ENCODE data around the gene SIGLECL1. TPM values are rescaled to one million over a fixed set of nuclear protein-coding genes. Genes with fewer than 3 reads are reported as not detected.

Gene SIGLECL1
- not detected in 2 replicates for total RNA-seq

DNA sequence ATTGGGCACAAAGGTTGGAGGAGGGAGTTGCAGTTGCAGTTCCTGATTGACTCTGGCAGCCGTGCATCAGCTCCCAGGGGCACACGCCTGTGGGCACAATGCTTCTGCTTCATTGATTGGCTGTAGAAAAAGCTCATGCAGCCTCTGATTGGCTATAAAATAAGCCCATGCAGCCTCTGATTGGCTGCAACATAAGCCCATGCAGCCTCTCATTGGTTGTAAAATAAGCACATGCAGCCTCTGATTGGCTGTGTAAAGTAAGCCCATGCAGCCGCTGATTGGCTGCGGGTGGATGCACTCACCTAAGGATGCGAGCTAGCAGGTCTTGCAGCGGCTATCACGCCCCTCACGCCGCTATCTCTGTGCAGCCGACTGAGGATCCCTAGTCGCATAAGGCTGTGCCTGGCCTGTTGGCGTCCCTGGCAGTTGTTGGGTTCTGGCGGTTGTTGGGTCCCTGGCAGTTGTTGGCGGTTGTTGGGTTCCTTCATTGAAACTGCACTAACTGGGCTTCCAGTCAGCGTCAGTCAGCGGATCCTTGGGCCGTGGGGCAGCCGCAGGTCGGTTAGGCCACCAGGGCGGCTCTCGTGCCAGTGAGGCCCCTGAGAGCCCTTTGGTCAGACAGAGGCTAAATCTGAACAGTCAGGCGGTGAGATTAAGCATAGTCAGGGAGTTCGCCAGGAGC is at the start of gene SIGLECL1:
TSS of gene SIGLECL1 (plus strand) at position 295 of the 682 bp plus-strand sequence. CDS start 12,993 bp downstream, outside the sequence.
- no peaks in the 10 kb centered on the region for H3K27me3 ChIP-seq (ENCODE audit: control insufficient read depth, insufficient read depth, low read length)

DNA sequence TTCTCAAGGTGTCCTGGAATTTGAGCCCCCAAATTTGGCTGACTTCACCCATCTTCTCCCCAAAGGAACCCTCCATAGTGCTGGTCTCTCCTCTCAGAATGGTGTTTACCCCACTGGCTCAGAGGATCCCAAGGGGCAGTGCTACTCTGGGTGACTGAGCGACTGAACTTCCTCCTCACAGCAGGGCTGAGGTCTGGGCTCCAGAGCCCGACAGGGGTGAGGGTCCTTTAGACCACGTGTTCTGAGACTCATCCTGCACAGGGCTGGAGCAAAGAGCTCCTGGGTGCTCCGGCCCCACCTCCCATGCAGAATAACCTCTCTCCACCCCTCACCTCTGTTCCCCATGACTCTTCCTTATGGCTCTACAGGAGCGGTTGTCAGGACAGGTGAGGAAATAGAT is 49.2 kb upstream of the SIGLECL1 start:
- TF ChIP-seq CTCF (IDR thresholded peaks at IDR 0.05; ENCODE audit: insufficient read depth, low read length, severe bottlenecking): no peak
- H3K4me3 ChIP-seq (ENCODE audit: low read depth, low read length): no peak overlapping the region
- no peak for FAIRE-seq
- no peaks in the 10 kb centered on the region for H3K27me3 ChIP-seq (ENCODE audit: control insufficient read depth, insufficient read depth, low read length)
- no peaks in the 10 kb centered on the region for H3K36me3 ChIP-seq (ENCODE audit: control insufficient read depth, insufficient read depth, low read length)
- DNase-seq (ENCODE audit: low read depth): no peak

More for the DNA sequence above, at the start of gene SIGLECL1:
- Histone ChIP-seq H3K36me3 (ENCODE audit: control insufficient read depth, insufficient read depth, low read length) (no peaks in the 10 kb centered on the region), H3K4me3 (ENCODE audit: low read depth, low read length) (no peak within 1 kb of the TSS)
- FAIRE-seq (no peak), DNase-seq (ENCODE audit: low read depth) (no peak)
- TF ChIP-seq CTCF (IDR thresholded peaks at IDR 0.05; ENCODE audit: insufficient read depth, low read length, severe bottlenecking): no peak

- no peaks in the 10 kb centered on the region for H3K27me3 ChIP-seq (ENCODE audit: control insufficient read depth, insufficient read depth, low read length)
- no peak for FAIRE-seq
- H3K36me3 ChIP-seq (ENCODE audit: control insufficient read depth, insufficient read depth, low read length): no peaks in the 10 kb centered on the region
- DNase-seq (ENCODE audit: low read depth): no peak
- H3K4me3 ChIP-seq (ENCODE audit: low read depth, low read length): no peak overlapping the region
- no peak for TF ChIP-seq CTCF (IDR thresholded peaks at IDR 0.05; ENCODE audit: insufficient read depth, low read length, severe bottlenecking)
Observed at GRCh38 chr19:51203916-51204315, 47.0 kb upstream of the SIGLECL1 start.

GRCh38 chr19:51204321-51204720 is 46.6 kb upstream of the SIGLECL1 start:
- H3K27me3 ChIP-seq (ENCODE audit: control insufficient read depth, insufficient read depth, low read length): no peaks in the 10 kb centered on the region
- FAIRE-seq: no peak
- H3K36me3 ChIP-seq (ENCODE audit: control insufficient read depth, insufficient read depth, low read length): no peaks in the 10 kb centered on the region

GRCh38 chr19:51207747-51208146 is 43.1 kb upstream of the SIGLECL1 start:
- FAIRE-seq: no peak

More at GRCh38 chr19:51204321-51204720, 46.6 kb upstream of the SIGLECL1 start:
- H3K4me3 ChIP-seq (ENCODE audit: low read depth, low read length): no peak overlapping the region
- TF ChIP-seq CTCF (IDR thresholded peaks at IDR 0.05; ENCODE audit: insufficient read depth, low read length, severe bottlenecking): no peak
- no peak for DNase-seq (ENCODE audit: low read depth)

More at GRCh38 chr19:51207747-51208146, 43.1 kb upstream of the SIGLECL1 start:
- no peak for DNase-seq (ENCODE audit: low read depth)
- Histone ChIP-seq H3K27me3 (ENCODE audit: control insufficient read depth, insufficient read depth, low read length) (no peaks in the 10 kb centered on the region), H3K36me3 (ENCODE audit: control insufficient read depth, insufficient read depth, low read length) (no peaks in the 10 kb centered on the region), H3K4me3 (ENCODE audit: low read depth, low read length) (no peak overlapping the region)
- TF ChIP-seq CTCF (IDR thresholded peaks at IDR 0.05; ENCODE audit: insufficient read depth, low read length, severe bottlenecking): no peak

Data from bronchial epithelial cell (primary cell).